GM18519 (cell line): ENCODE measurements around the gene PCBP3.
"Not testable (repeated sequence)": the region's sequence is repeated elsewhere in the genome, so short reads cannot be mapped to it uniquely, and the experiment has no call there.

Source experiments
- ATAC-seq: cut with Tn5 transposase; IDR thresholded peaks from one replicate; pipeline ENCODE4 v1.9.1; 2021; ENCODE audit warnings: mild to moderate bottlenecking, moderate library complexity; ENCODE audit not compliant: unreplicated experiment, low FRiP score

Gene PCBP3

GRCh38 chr21:45948576-45949141, 305.1 kb downstream of the PCBP3 start:
- ATAC-seq, result no peak

GRCh38 chr21:45949928-45950739, 306.6 kb downstream of the PCBP3 start:
- ATAC-seq, result no peak

GRCh38 chr21:45950740-45951515, 307.4 kb downstream of the PCBP3 start:
- ATAC-seq, result no peak

GRCh38 chr21:45951676-45952075, 308.2 kb downstream of the PCBP3 start:
- no peak for ATAC-seq

- not testable (repeated sequence) for ATAC-seq
Observed at GRCh38 chr21:45952527-45952926, 309.0 kb downstream of the PCBP3 start.

- no peak for ATAC-seq
Observed at GRCh38 chr21:45952974-45953373, 309.4 kb downstream of the PCBP3 start.

- no peak for ATAC-seq
Observed at GRCh38 chr21:45954261-45954660, 310.7 kb downstream of the PCBP3 start.

GRCh38 chr21:45954921-45955320, 311.4 kb downstream of the PCBP3 start:
- ATAC-seq, result no peak

- ATAC-seq, result no peak
Observed at GRCh38 chr21:45957551-45957950, 314.0 kb downstream of the PCBP3 start.

GRCh38 chr21:45957981-45958600, 314.6 kb downstream of the PCBP3 start:
- no peak for ATAC-seq

- no peak for ATAC-seq
Observed at GRCh38 chr21:45959182-45959581, 315.7 kb downstream of the PCBP3 start.

GRCh38 chr21:45959779-45960390, 316.4 kb downstream of the PCBP3 start:
- ATAC-seq, result no peak

GRCh38 chr21:45961408-45961807, 317.9 kb downstream of the PCBP3 start:
- ATAC-seq, result not testable (repeated sequence)

GRCh38 chr21:45962531-45963231, 319.2 kb downstream of the PCBP3 start:
- no peak for ATAC-seq

GRCh38 chr21:45963232-45963570, 319.7 kb downstream of the PCBP3 start:
- ATAC-seq, result no peak

GRCh38 chr21:45964649-45965048, 321.1 kb downstream of the PCBP3 start:
- no peak for ATAC-seq

- no peak for ATAC-seq
Observed at GRCh38 chr21:45965084-45965809, 321.7 kb downstream of the PCBP3 start.

GRCh38 chr21:45966791-45967394, 323.4 kb downstream of the PCBP3 start:
- ATAC-seq, result no peak
